ENCODE results near the gene LDHAL6B. TPM values are rescaled to one million over a fixed set of nuclear protein-coding genes. Genes with fewer than 3 reads are reported as not detected.

The LDHAL6B gene
- total RNA-seq, 1 experiment from 2014 or later: not detected

GRCh38 chr15:59174151-59174834, 32.4 kb upstream of the LDHAL6B start:
- Histone ChIP-seq H3K36me3 (peaks cover 28% of the 10 kb centered on the region), H3K27me3 (no peaks in the 10 kb centered on the region), H3K4me3 (no peak overlapping the region), H3K9me3 (no peaks in the 10 kb centered on the region)
- no peak for DNase-seq

DNA sequence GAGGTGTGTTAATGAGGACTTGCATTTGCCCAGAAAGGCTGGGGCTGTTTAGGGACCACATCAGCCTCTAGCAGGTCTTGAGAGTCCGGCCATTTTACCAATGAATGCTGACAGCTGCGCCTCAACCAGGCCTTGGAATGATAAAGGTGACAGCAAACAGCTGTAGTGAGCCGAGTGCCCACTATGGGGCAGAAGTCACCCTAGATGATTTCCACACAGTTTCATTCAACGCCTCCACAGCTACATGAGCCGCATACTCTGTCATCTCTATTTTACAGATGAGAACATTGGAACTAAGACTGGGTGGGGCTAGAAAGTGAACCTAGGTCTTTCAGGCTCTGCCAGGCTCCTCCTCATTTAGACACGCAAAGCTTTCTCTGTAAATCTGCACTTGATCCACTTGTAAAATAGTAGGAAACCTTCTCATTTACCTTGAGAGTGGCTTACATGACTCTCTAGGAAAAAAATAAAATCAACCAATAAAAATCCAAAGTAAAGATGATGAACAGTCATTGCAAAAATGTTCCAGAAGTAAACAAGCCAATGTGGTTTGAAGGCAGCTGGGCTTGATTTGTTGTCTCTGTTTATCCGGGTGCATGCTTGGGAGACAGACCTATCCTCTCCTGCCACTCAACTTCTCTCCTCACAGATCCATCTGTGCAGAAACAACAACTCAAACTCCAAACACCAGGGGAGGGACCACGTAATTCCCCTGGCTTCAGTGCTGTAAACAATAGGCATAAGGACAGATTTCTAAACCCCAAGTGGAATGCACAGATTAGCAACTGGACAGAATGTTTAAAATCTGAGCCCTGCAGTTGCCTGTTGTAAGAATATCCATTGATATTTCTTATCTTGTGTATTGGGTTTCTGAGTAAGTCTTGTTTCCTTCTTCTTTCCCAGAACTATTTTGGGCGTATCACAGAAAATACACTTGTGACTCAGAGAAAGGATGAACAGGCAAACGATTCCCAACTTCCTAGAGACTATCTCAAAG, 31.5 kb upstream of the LDHAL6B start:
- peak; percentile 77 for DNase-seq

GRCh38 chr15:59176653-59177316, 29.9 kb upstream of the LDHAL6B start:
- DNase-seq: no peak
- no peaks in the 10 kb centered on the region for H3K27me3 ChIP-seq
- peaks cover 8% of the 10 kb centered on the region for H3K9me3 ChIP-seq
- H3K4me3 ChIP-seq: no peak overlapping the region
- H3K36me3 ChIP-seq: peaks cover 26% of the 10 kb centered on the region

More for the DNA sequence above, 31.5 kb upstream of the LDHAL6B start:
- Histone ChIP-seq H3K36me3 (peaks cover 26% of the 10 kb centered on the region), H3K9me3 (no peaks in the 10 kb centered on the region), H3K27me3 (no peaks in the 10 kb centered on the region), H3K4me3 (no peak overlapping the region)

DNA sequence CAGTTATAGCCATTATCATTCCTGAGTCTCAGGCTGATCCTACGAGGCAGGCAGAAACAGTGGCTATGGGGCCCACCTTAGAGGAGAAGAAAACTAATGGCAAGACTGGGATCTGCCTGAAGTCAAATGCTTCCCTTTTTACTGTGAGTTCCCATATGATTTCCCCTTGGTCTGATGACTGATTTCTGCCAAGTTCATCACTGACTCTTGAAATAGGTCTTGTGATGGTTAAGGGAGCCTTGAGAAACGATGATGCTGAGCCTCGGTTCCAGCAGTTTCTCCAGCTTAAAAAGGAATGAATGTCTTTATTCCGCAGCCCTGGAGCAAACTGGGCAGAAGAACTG, 29.4 kb upstream of the LDHAL6B start:
- Histone ChIP-seq H3K27me3 (no peaks in the 10 kb centered on the region), H3K36me3 (peaks cover 29% of the 10 kb centered on the region), H3K9me3 (peaks cover 8% of the 10 kb centered on the region), H3K4me3 (no peak overlapping the region)
- DNase-seq: no peak

- no peak for DNase-seq
- Histone ChIP-seq H3K4me3 (no peak overlapping the region), H3K36me3 (peaks cover 31% of the 10 kb centered on the region), H3K9me3 (peaks cover 14% of the 10 kb centered on the region), H3K27me3 (no peaks in the 10 kb centered on the region)
Observed at GRCh38 chr15:59178151-59178695, 28.4 kb upstream of the LDHAL6B start.

- peaks cover 14% of the 10 kb centered on the region for H3K9me3 ChIP-seq
- H3K36me3 ChIP-seq: peaks cover 36% of the 10 kb centered on the region
- DNase-seq: no peak
- H3K27me3 ChIP-seq: no peaks in the 10 kb centered on the region
- no peak overlapping the region for H3K4me3 ChIP-seq
Observed at GRCh38 chr15:59179717-59180116, 26.9 kb upstream of the LDHAL6B start.

GRCh38 chr15:59180945-59181600, 25.6 kb upstream of the LDHAL6B start:
- no peak for DNase-seq
- Histone ChIP-seq H3K27me3 (no peaks in the 10 kb centered on the region), H3K4me3 (no peak overlapping the region), H3K9me3 (peaks cover 14% of the 10 kb centered on the region), H3K36me3 (peaks cover 40% of the 10 kb centered on the region)

GRCh38 chr15:59185725-59186124, 20.9 kb upstream of the LDHAL6B start:
- H3K36me3 ChIP-seq: peaks cover 51% of the 10 kb centered on the region
- H3K4me3 ChIP-seq: no peak overlapping the region
- no peak for DNase-seq
- H3K9me3 ChIP-seq: peaks cover 14% of the 10 kb centered on the region
- H3K27me3 ChIP-seq: no peaks in the 10 kb centered on the region

- DNase-seq: peak; percentile 18
- H3K9me3 ChIP-seq: peaks cover 9% of the 10 kb centered on the region
- no peaks in the 10 kb centered on the region for H3K27me3 ChIP-seq
- no peak overlapping the region for H3K4me3 ChIP-seq
- H3K36me3 ChIP-seq: peaks cover 48% of the 10 kb centered on the region
Observed at GRCh38 chr15:59186501-59186900, 20.1 kb upstream of the LDHAL6B start.

DNA sequence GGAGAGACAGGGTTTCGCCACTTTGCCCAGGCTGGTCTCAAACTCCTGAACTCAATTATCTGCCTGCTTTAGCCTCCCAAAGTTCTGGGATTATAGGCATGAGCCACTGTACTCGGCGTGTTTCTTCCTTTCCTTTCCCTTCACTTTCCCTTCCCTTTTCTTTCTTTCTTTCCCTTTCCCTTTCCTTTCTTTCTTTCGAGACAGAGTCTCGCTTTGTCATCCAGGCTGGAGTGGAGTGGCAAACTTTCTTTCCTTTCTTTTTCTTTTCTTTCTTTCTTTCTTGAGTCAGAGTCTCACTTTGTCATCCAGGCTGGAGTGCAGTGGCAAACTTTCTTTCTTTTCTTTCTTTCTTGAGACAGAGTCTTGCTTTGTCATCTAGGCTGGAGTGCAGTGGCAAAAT, 17.4 kb upstream of the LDHAL6B start:
- Histone ChIP-seq H3K27me3 (no peaks in the 10 kb centered on the region), H3K36me3 (peaks cover 38% of the 10 kb centered on the region), H3K4me3 (no peak overlapping the region), H3K9me3 (no peaks in the 10 kb centered on the region)
- no peak for DNase-seq

DNA sequence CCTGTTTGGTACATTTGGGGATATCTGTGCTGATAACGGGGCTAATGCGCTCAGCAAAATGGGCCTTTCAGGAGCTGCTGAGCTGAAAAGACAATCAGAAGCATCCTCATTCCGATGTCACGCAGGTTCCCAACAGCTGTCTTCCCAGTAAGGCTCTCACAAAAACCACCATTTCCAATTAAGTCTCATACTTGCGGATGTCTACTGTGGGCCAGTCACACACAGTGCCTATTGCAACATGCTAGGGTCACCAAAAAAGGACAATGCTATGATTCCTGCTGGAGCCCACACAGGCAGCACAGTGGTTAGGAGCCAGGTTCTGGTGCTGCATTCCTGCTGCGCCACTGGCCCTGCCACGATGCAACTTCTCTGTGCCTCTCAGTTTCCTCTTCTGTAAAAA, 16.4 kb upstream of the LDHAL6B start:
- H3K9me3 ChIP-seq: no peaks in the 10 kb centered on the region
- no peak overlapping the region for H3K4me3 ChIP-seq
- DNase-seq: no peak
- peaks cover 39% of the 10 kb centered on the region for H3K36me3 ChIP-seq
- H3K27me3 ChIP-seq: no peaks in the 10 kb centered on the region

GRCh38 chr15:59191855-59192237, 14.8 kb upstream of the LDHAL6B start:
- no peak overlapping the region for H3K4me3 ChIP-seq
- no peaks in the 10 kb centered on the region for H3K27me3 ChIP-seq
- peaks cover 40% of the 10 kb centered on the region for H3K36me3 ChIP-seq

DNA sequence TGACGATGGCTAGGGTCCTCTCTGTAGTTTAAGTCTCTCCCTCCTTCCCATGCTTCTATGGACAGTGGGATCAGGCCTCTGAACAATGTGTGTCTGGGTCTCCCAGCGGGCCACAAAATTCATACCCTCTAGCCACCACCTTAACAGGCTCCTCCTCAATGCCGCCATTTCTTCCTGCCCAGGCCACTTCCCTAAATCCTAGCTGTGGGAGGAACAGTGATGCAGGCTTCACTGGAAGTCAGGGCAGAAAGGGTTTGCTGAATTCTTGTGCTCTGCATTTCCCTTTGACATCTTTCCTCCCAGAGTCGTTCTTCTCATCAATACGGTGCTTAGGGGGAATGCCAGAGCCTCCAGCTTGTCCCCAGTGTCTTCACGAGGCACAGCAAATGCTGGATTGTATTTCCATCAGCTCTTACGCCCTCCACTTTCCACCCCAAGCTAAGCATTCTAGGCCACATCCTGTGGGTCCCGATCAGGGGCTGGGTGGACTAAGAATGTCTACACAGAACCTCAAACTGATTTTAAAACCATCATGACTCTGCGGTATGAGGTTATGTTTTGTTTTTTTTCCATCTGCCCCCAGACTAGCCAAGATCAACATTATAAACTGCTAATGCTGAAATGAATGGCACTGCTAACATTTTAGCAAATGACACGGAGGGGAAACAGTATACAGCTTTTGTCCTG, 11.9 kb upstream of the LDHAL6B start:
- no peaks in the 10 kb centered on the region for H3K9me3 ChIP-seq
- H3K36me3 ChIP-seq: peaks cover 32% of the 10 kb centered on the region
- H3K27me3 ChIP-seq: no peaks in the 10 kb centered on the region
- no peak overlapping the region for H3K4me3 ChIP-seq
- no peak for DNase-seq

More at GRCh38 chr15:59191855-59192237, 14.8 kb upstream of the LDHAL6B start:
- peak; percentile 81 for DNase-seq
- no peaks in the 10 kb centered on the region for H3K9me3 ChIP-seq

DNA sequence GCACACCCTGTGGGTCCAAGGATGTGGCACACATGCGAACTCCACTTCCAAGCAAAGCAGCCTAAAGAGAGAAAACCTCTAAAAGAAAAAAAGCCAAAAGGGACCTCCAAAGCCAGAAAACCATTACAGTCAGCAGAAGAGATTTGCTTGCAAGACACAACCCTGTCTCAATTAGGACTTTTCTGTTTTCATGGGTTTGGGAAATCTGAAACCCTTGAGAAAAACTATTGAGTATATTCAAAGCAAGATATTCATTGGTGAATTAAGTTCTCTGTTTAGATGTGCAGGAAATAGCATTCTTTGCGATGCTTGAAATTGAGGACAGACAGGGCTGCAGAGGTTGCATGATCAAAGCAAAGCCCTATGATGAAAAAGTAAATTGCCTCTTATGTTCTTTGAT, 10.2 kb upstream of the LDHAL6B start:
- Histone ChIP-seq H3K36me3 (peaks cover 28% of the 10 kb centered on the region), H3K27me3 (no peaks in the 10 kb centered on the region), H3K4me3 (no peak overlapping the region), H3K9me3 (no peaks in the 10 kb centered on the region)
- no peak for DNase-seq

- H3K9me3 ChIP-seq: no peaks in the 10 kb centered on the region
- peaks cover 35% of the 10 kb centered on the region for H3K36me3 ChIP-seq
- no peak overlapping the region for H3K4me3 ChIP-seq
- no peak for DNase-seq
- no peaks in the 10 kb centered on the region for H3K27me3 ChIP-seq
Observed at GRCh38 chr15:59197454-59197853, 9.2 kb upstream of the LDHAL6B start.
